Measurements from ENCODE around the gene FSTL4.

GRCh38 chr5:133243196-133243595, 369.1 kb downstream of the FSTL4 start:
- no peak for TF ChIP-seq POLR2A (IDR thresholded peaks at IDR 0.05)
- TF ChIP-seq, protein P1, sequence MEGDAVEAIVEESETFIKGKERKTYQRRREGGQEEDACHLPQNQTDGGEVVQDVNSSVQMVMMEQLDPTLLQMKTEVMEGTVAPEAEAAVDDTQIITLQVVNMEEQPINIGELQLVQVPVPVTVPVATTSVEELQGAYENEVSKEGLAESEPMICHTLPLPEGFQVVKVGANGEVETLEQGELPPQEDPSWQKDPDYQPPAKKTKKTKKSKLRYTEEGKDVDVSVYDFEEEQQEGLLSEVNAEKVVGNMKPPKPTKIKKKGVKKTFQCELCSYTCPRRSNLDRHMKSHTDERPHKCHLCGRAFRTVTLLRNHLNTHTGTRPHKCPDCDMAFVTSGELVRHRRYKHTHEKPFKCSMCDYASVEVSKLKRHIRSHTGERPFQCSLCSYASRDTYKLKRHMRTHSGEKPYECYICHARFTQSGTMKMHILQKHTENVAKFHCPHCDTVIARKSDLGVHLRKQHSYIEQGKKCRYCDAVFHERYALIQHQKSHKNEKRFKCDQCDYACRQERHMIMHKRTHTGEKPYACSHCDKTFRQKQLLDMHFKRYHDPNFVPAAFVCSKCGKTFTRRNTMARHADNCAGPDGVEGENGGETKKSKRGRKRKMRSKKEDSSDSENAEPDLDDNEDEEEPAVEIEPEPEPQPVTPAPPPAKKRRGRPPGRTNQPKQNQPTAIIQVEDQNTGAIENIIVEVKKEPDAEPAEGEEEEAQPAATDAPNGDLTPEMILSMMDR (IDR thresholded peaks at IDR 0.05): no peak
- no peak for TF ChIP-seq EP300 (IDR thresholded peaks at IDR 0.05)
- TF ChIP-seq POLR2AphosphoS5 (IDR thresholded peaks at IDR 0.05): no peak
